GM10266 (cell line): ENCODE results near the gene MMP19.

Experiments
- DNase-seq: peaks from one replicate; pipeline ENCODE4 v3.0.0; 2012; ENCODE audit errors: extremely low spot score
- CTCF ChIP-seq: IDR thresholded peaks from 2 replicates; pipeline ENCODE4 v1.5.1; 2012; ENCODE audit warnings: mild to moderate bottlenecking, low read depth; ENCODE audit not compliant: control insufficient read depth, insufficient read depth; ENCODE audit errors: missing control alignments

The MMP19 gene

GRCh38 chr12:55788546-55788945 is 54.2 kb downstream of the MMP19 start:
- no peak for TF ChIP-seq CTCF
- DNase-seq: no peak
